HepG2 (cell line): ENCODE data around the gene SEL1L2. TPM values are rescaled to one million over a fixed set of nuclear protein-coding genes. Genes with fewer than 3 reads are reported as not detected.

ENCODE experiments used
- ATAC-seq: fragments of 200-7000 bp; cut with Tn5 transposase; 3 replicates; pipeline ENCODE4 v1.9.1; 2020; ENCODE audit warnings: mild to moderate bottlenecking, moderate library complexity
- BruUV-seq: library from RNA; stranded (reverse); fragments of 400-500 nt; replicated peaks from 2 replicates; lab custom pipeline; 2021; lab: Mats Ljungman, UMichigan
- CTCF ChIA-PET: fragments of 300-600 bp; formaldehyde crosslinking; extraction: SDS; loops from one replicate; lab custom pipeline; 2021; ENCODE audit warnings: low total read pairs, inconsistent platforms, low intra/inter-chr PET ratio; lab: Yijun Ruan, JAX
- POLR2A ChIA-PET: fragments of 350-600 bp; sonication (Branson Sonifier 250); formaldehyde crosslinking; loops from one replicate; lab custom pipeline; 2020; ENCODE audit warnings: antibody characterized with exemption, inconsistent platforms; lab: Yijun Ruan, JAX
- DNase-seq: peaks from one replicate; pipeline ENCODE4 v3.0.0-alpha.2; 2015; ENCODE audit warnings: low spot score
- FAIRE-seq: peaks from 3 replicates; lab custom pipeline; 2011; peaks lifted over from hg19 to GRCh38; lab: Jason Lieb, UNC
- H2AFZ ChIP-seq: one replicate; pipeline ENCODE4 v1.6.1; 2011; ENCODE audit warnings: low read length, inconsistent platforms
- H3K27ac ChIP-seq: fragments of 300-600 bp; 3 replicates; pipeline ENCODE4 v1.8.0; 2011; ENCODE audit warnings: mixed run types, mild to moderate bottlenecking, mixed read lengths, low read length, inconsistent platforms; ENCODE audit not compliant: insufficient read depth; ENCODE audit errors: extremely low read length
- H3K27me3 ChIP-seq, 2 experiments: fragments of 200-600 bp in 1 of 2; 2 replicates in 1 of 2; 3 replicates in 1 of 2; pipeline versions ENCODE4 v1.6.0 to v1.8.0; 2011; ENCODE audit warnings: low read length in 2 of 2, mild to moderate bottlenecking in 2 of 2, moderate library complexity in 2 of 2, inconsistent platforms in 1 of 2; ENCODE audit not compliant: insufficient read depth in 2 of 2, control insufficient read depth in 1 of 2
- H3K36me3 ChIP-seq, 2 experiments: fragments of 200-600 bp in 1 of 2; replicated peaks in 1 of 2; 2 replicates in 1 of 2; 3 replicates in 1 of 2; pipeline versions ENCODE4 v1.5.1 to v1.8.0; 2011; ENCODE audit warnings: low read length in 2 of 2, inconsistent platforms in 1 of 2; ENCODE audit not compliant: insufficient read depth in 2 of 2, control insufficient read depth in 1 of 2
- H3K4me1 ChIP-seq: 2 replicates; pipeline ENCODE4 v1.5.1; 2012; ENCODE audit warnings: low read length, inconsistent platforms; ENCODE audit not compliant: insufficient read depth
- H3K4me2 ChIP-seq: 2 replicates; pipeline ENCODE4 v1.6.0; 2011; ENCODE audit warnings: low read depth, low read length, inconsistent platforms
- H3K4me3 ChIP-seq, 3 experiments: fragments of 200-600 bp in 1 of 3; sonication (generic), shearing (Covaris generic) in 1 of 3; replicated peaks in 1 of 3; 2 replicates each; pipeline ENCODE4 v1.5.1; 2011 to 2016; ENCODE audit warnings: low read length in 3 of 3, inconsistent platforms in 2 of 3, low read depth in 2 of 3, mild to moderate bottlenecking in 2 of 3, control low read depth in 1 of 3, mixed read lengths in 1 of 3; ENCODE audit not compliant: insufficient read depth in 1 of 3
- H3K79me2 ChIP-seq: one replicate; pipeline ENCODE4 v1.6.1; 2011; ENCODE audit warnings: low read length, inconsistent platforms; ENCODE audit not compliant: insufficient read depth
- H3K9ac ChIP-seq: 2 replicates; pipeline ENCODE4 v1.6.0; 2011; ENCODE audit warnings: mild to moderate bottlenecking, low read depth, low read length, inconsistent platforms; ENCODE audit not compliant: insufficient read depth
- H3K9me3 ChIP-seq: 2 replicates; pipeline ENCODE4 v1.5.1; 2012; ENCODE audit warnings: mild to moderate bottlenecking, low read length
- H4K20me1 ChIP-seq: 2 replicates; pipeline ENCODE4 v1.6.0; 2011; ENCODE audit warnings: inconsistent platforms, mild to moderate bottlenecking, low read length, moderate library complexity; ENCODE audit not compliant: insufficient read depth
- DPF2 ChIP-seq: sonication (generic); formaldehyde crosslinking; IDR thresholded peaks from 2 replicates; pipeline ENCODE4 v1.4.0; 2020; ENCODE audit warnings: mild to moderate bottlenecking, low read depth, missing genetic modification reagents, borderline replicate concordance
- HNRNPUL1 ChIP-seq: fragments of 200-400 bp; formaldehyde crosslinking; IDR thresholded peaks from 2 replicates; pipeline ENCODE4 v1.6.1; 2017; ENCODE audit warnings: low read depth, mild to moderate bottlenecking, low read length, moderate library complexity
- NFIC ChIP-seq: IDR thresholded peaks from 2 replicates; pipeline ENCODE4 v1.6.1; 2012; ENCODE audit warnings: mild to moderate bottlenecking, low read length, inconsistent platforms
- TEAD3 ChIP-seq: optimal IDR thresholded peaks from 2 replicates; pipeline ENCODE3; 2016; ENCODE audit warnings: borderline replicate concordance
- ZMAT5 ChIP-seq: sonication (generic); formaldehyde crosslinking; IDR thresholded peaks from 2 replicates; pipeline ENCODE4 v1.5.0; 2020; ENCODE audit warnings: mild to moderate bottlenecking, low read depth, missing genetic modification reagents, borderline replicate concordance
- ZNF546 ChIP-seq: sonication (generic); formaldehyde crosslinking; conservative IDR thresholded peaks from 2 replicates; pipeline ENCODE4 v1.8.1; 2023; ENCODE audit warnings: mild to moderate bottlenecking, missing genetic modification reagents
- ZNF572 ChIP-seq: sonication (generic); formaldehyde crosslinking; IDR thresholded peaks from 2 replicates; pipeline ENCODE4 v1.5.1; 2020; ENCODE audit warnings: mild to moderate bottlenecking, missing genetic modification reagents
- ZNF792 ChIP-seq: IDR thresholded peaks from 2 replicates; pipeline ENCODE4 v1.6.1; 2016
- ZXDC ChIP-seq: sonication (generic); formaldehyde crosslinking; IDR thresholded peaks from 2 replicates; pipeline ENCODE4 v1.5.0; 2020; ENCODE audit warnings: mild to moderate bottlenecking, missing genetic modification reagents
- WGBS: methylation state at CpG from one replicate; pipeline ENCODE4 v1.1.6; 2017; ENCODE audit warnings: low lambda C conversion rate; 5-methylcytosine and 5-hydroxymethylcytosine counted together
- in situ Hi-C: cut with HindIII; loops from 2 replicates; pipeline ENCODE4 v1.10.0; 2017; ENCODE audit warnings: low pct_unique_long_range_greater_than_20kb; ENCODE audit not compliant: extremely low pct_ligation_motif_present
- intact Hi-C: fragments of 100-400 bp; cut with micrococcal nuclease; formaldehyde crosslinking; loops from one replicate; pipeline ENCODE4 v1.10.0; 2022; ENCODE audit not compliant: unreplicated experiment
- polyA plus RNA-seq, 8 experiments: library from polyadenylated mRNA; depleted of rRNA in 3 of 8; stranded (reverse) in 7 of 8; unstranded in 1 of 8; fragments of >200 nt; fragmentation: Illumina TruSeq in 4 of 8; extraction: Trizol in 4 of 8; gene quantifications; 2 replicates each; pipeline versions ENCODE4 v1.2.1 to v1.2.3, GENCODE V29; 2011 to 2016; ENCODE audit warnings: low read depth in 4 of 8, missing spikeins in 1 of 8, mixed read lengths in 1 of 8; ENCODE audit not compliant: insufficient read depth in 1 of 8
- total RNA-seq, 5 experiments: library from RNA; depleted of rRNA; stranded (reverse); fragments of >200 nt; fragmentation: Illumina TruSeq; extraction: Trizol; gene quantifications; 2 replicates each; pipeline ENCODE4 v1.2.3, GENCODE V29; 2016; ENCODE audit warnings: low read depth in 1 of 5
- TF ChIP-seq, protein P1 (sequence below): sonication (generic); formaldehyde crosslinking; IDR thresholded peaks from 2 replicates; pipeline ENCODE4 v1.4.0; 2020; ENCODE audit warnings: missing genetic modification reagents; ENCODE audit errors: not compliant biosample characterization
- TF ChIP-seq, protein P2 (sequence below): sonication (generic); formaldehyde crosslinking; IDR thresholded peaks from 2 replicates; pipeline ENCODE4 v1.4.0; 2020; ENCODE audit warnings: missing genetic modification reagents

The SEL1L2 gene
- total and polyA plus RNA-seq, 2 of the 13 experiments (the other 11 are each of a cell fraction or from before 2014, with no cell fraction given): not detected

DNA sequence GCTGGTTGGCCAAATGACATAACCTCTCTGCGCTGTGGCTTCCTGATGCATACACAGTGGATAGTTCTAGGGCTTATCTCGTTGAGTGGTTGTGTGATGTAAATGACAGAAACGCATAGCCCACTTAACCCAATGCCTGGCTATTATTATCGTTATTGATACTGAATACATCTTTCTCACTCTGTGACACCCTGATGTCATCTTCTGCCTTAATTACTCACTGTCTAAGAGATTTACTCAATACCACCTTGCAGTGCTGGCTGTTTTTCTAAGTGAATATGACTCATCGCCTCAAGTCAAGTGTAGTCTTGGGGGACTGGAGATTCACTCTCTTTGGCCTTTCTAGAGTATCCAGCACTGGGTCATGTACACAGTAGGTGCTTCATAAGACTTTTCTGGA lies 132.0 kb downstream of the SEL1L2 start:
- intact Hi-C loops: no loop called here
- H3K4me1 ChIP-seq: no peaks in the 10 kb centered on the region
- in situ Hi-C loops: no loop called here
- no peak overlapping the region for H2AFZ ChIP-seq
- DNase-seq: no peak
- no peaks in the 10 kb centered on the region for H4K20me1 ChIP-seq
- no peak overlapping the region for H3K27ac ChIP-seq
- FAIRE-seq: no peak
- no TSS peak for BruUV-seq
- CTCF ChIA-PET: no interaction called here
- TF ChIP-seq, protein P1, sequence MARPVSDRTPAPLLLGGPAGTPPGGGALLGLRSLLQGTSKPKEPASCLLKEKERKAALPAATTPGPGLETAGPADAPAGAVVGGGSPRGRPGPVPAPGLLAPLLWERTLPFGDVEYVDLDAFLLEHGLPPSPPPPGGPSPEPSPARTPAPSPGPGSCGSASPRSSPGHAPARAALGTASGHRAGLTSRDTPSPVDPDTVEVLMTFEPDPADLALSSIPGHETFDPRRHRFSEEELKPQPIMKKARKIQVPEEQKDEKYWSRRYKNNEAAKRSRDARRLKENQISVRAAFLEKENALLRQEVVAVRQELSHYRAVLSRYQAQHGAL: no peak
- no peak for TF ChIP-seq NFIC
- TF ChIP-seq ZMAT5 (CRISPR knock-in tag): no peak
- TF ChIP-seq, protein P2, sequence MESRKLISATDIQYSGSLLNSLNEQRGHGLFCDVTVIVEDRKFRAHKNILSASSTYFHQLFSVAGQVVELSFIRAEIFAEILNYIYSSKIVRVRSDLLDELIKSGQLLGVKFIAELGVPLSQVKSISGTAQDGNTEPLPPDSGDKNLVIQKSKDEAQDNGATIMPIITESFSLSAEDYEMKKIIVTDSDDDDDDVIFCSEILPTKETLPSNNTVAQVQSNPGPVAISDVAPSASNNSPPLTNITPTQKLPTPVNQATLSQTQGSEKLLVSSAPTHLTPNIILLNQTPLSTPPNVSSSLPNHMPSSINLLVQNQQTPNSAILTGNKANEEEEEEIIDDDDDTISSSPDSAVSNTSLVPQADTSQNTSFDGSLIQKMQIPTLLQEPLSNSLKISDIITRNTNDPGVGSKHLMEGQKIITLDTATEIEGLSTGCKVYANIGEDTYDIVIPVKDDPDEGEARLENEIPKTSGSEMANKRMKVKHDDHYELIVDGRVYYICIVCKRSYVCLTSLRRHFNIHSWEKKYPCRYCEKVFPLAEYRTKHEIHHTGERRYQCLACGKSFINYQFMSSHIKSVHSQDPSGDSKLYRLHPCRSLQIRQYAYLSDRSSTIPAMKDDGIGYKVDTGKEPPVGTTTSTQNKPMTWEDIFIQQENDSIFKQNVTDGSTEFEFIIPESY (CRISPR knock-in tag): no peak
- no peak for TF ChIP-seq ZXDC (CRISPR knock-in tag)
- TF ChIP-seq TEAD3 (CRISPR knock-in tag): no peak
- no peak for TF ChIP-seq ZNF546 (CRISPR knock-in tag)
- no peak for TF ChIP-seq DPF2 (CRISPR knock-in tag)
- TF ChIP-seq ZNF792 (CRISPR knock-in tag): no peak
- no peak for TF ChIP-seq ZNF572
- TF ChIP-seq HNRNPUL1: no peak
- TF ChIP-seq, all 625 proteins: peak for 0
- Histone ChIP-seq H3K79me2 (no peaks in the 10 kb centered on the region), H3K9ac (no peak overlapping the region), H3K27me3 (peaks cover 0 to 12% of the 10 kb centered on the region in 2 experiments; a peak in 2 of 5 replicates), H3K4me2 (no peak overlapping the region), H3K4me3 (no peak overlapping the region), H3K36me3 (no peaks in the 10 kb centered on the region), H3K9me3 (no peaks in the 10 kb centered on the region)
- 36% methylated on average over 5 of the region's 5 CpGs for WGBS
- no peak for ATAC-seq
- POLR2A ChIA-PET: no interaction called here
